ENCODE measurements around the gene RBM5.

RBM5 gene

DNA sequence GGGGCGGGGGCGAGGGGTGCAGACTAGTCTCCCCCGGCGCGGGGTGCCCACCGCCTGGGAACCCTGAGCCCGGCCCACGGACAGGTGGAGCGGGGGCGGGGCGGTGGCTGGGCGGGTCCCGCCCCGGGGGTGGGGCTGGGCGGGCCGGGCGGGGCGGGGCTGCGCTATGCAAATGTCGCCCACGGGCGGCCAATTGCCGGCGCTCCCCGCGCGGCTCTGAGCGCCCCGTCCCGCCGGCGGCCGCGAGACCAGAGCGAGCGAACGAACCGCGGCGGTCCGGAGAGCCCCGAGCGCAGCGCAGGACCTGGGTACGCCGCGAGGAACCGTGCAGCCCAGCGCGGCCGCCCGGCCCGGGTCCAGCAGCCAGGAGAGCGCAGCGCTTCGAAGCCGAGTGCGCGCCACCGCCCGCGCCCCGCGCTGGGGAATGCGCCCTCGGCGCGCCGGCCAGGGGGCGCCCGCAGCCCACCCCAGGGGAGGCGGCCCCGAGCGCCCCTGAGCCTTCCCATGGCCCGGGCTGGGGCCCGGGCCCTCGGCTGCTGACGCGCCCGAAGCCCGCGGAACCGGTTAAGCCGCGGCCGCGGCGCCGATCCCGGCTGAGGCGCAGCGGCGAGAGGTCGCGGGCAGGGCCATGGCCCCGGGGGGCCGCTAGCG lies 66.2 kb downstream of the RBM5 start, which contains the start of gene SEMA3F:
Gene SEMA3F, plus strand, starts transcription at position 485 of the 651 bp plus-strand sequence. CDS start 4,299 bp downstream, outside the sequence.
- TF ChIP-seq, protein P1, sequence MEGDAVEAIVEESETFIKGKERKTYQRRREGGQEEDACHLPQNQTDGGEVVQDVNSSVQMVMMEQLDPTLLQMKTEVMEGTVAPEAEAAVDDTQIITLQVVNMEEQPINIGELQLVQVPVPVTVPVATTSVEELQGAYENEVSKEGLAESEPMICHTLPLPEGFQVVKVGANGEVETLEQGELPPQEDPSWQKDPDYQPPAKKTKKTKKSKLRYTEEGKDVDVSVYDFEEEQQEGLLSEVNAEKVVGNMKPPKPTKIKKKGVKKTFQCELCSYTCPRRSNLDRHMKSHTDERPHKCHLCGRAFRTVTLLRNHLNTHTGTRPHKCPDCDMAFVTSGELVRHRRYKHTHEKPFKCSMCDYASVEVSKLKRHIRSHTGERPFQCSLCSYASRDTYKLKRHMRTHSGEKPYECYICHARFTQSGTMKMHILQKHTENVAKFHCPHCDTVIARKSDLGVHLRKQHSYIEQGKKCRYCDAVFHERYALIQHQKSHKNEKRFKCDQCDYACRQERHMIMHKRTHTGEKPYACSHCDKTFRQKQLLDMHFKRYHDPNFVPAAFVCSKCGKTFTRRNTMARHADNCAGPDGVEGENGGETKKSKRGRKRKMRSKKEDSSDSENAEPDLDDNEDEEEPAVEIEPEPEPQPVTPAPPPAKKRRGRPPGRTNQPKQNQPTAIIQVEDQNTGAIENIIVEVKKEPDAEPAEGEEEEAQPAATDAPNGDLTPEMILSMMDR (IDR thresholded peaks at IDR 0.05; ENCODE audit: insufficient read depth, low read depth, low read length, missing control alignments), result no peak
- peak; percentile 69 for DNase-seq (ENCODE audit: low read depth)
- peak within 1 kb of the TSS; percentile 30 for H3K4me3 ChIP-seq (ENCODE audit: low read depth, low read length)

GRCh38 chr3:50155491-50155878 lies 66.8 kb downstream of the RBM5 start:
- TF ChIP-seq, protein P1 (IDR thresholded peaks at IDR 0.05; ENCODE audit: insufficient read depth, low read depth, low read length, missing control alignments), result no peak
- DNase-seq (ENCODE audit: low read depth), result no peak
- H3K4me3 ChIP-seq (ENCODE audit: low read depth, low read length), result no peak overlapping the region

DNA sequence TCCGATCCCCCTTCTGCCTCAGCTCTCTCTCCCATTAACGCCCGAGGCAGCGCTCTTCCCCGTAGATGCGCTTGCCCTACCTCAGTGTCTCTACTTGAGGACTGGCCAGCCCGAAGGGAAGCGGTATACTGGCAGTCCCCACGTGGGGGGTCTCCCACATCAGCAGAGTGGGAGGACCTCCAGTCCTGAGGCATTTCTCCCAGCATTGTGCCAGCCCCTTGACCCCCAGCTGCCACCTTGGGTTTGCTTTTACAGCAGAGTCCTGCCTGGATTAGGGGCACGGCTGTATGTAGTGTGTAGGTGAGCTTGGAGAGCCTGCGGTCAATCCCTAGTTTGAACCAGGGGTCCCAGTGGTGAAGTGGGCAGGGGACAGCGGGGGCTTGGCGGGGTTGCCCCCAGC lies 67.2 kb downstream of the RBM5 start:
- TF ChIP-seq, protein P1 (IDR thresholded peaks at IDR 0.05; ENCODE audit: insufficient read depth, low read depth, low read length, missing control alignments), result no peak
- H3K4me3 ChIP-seq (ENCODE audit: low read depth, low read length), result no peak overlapping the region
- no peak for DNase-seq (ENCODE audit: low read depth)

DNA sequence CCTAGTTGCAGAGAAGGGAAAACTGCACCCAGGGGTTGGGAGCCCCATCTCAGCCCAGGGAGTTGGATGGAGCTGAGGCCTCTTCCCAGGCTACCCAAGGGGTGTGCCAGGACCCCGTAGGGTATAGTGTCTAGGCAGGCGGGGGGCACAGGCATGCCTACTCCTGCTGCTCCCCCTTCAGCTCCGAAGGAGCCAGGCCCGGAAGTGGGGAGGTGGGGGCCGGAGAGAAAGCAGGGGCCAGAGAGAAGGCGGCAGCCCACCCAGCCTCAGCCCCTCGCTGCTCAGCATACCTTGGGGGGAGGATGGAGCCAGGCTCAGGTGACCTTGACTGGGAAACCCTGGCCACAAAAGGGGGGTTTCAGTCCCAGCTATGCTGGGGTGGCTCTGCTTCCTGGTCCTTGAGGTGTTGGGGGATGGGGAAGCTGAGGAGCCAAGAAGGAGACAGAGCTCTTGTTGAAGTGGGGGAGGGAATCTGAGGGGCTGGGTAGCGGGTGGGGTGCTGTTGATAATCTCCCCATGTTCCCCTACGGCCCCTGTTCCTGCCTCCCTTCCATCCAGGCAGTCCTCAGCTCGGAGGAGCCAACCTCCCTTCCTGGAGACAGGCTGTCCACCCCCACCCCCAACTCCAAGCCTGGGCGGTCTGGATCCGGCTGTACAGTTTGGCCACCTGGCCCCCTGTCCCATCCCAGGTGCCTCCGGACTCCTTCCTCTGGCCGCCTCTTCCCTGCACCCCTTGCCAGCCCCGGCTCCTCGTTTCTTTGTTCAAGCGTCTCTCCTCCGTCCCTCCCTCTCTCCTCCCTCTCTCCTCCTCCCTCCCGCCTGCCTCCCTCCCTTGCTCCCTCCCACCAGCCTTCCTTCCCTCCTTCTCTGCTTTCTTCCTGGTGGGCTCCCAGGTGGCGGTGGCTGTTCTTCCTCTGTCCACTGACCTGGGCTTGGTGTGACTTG lies 68.1 kb downstream of the RBM5 start:
- no peak overlapping the region for H3K4me3 ChIP-seq (ENCODE audit: low read depth, low read length)
- DNase-seq (ENCODE audit: low read depth), result no peak
- TF ChIP-seq, protein P1 (IDR thresholded peaks at IDR 0.05; ENCODE audit: insufficient read depth, low read depth, low read length, missing control alignments), result no peak

DNA sequence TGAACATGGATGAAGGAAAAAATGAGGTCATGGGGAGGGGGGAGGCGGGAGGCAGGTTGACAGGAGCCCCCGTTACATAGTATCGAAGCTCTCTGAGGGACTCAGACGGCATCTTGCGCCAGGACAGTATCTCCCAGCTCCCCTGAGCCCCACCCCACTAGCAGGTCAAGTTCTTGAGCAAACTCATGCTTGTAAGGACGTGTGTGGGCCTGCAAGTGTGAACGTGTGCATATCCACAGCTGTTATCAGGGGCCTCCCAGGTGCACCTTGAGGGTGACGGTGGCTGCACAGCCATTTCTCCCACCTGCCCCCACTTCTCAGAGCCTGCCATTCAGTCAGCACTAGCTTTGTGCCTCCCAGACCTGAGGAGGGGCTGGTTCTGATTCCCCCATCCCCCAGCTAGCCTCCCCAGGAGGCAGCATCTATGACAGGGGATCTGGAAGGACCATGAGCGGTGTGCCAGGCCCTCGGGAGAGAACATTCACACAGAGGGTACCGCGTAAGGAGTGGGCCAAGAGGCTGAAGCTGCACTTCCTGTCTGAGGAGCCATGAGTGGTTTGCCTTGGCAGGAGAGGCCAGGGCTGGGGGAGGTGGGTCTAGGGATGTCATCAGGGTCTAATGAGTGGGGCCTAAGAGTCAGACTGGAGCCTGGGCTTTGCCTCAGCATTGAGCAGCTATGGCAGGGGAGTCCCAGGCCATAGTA lies 69.3 kb downstream of the RBM5 start:
- H3K4me3 ChIP-seq (ENCODE audit: low read depth, low read length), result no peak overlapping the region
- TF ChIP-seq, protein P1 (IDR thresholded peaks at IDR 0.05; ENCODE audit: insufficient read depth, low read depth, low read length, missing control alignments), result no peak
- DNase-seq (ENCODE audit: low read depth), result no peak

GRCh38 chr3:50158530-50159146 lies 69.9 kb downstream of the RBM5 start:
- no peak overlapping the region for H3K4me3 ChIP-seq (ENCODE audit: low read depth, low read length)
- no peak for DNase-seq (ENCODE audit: low read depth)
- TF ChIP-seq, protein P1 (IDR thresholded peaks at IDR 0.05; ENCODE audit: insufficient read depth, low read depth, low read length, missing control alignments), result no peak
